HepG2 (cell line): ENCODE results near the gene CHST3. TPM values are rescaled to one million over a fixed set of nuclear protein-coding genes. Genes with fewer than 3 reads are reported as not detected.

Source experiments
- ATRX ChIP-seq: sonication (generic); formaldehyde crosslinking; IDR thresholded peaks from 2 replicates; pipeline ENCODE4 v1.4.0; 2020; ENCODE audit warnings: missing genetic modification reagents, borderline replicate concordance
- FOXK1 ChIP-seq: sonication (generic); formaldehyde crosslinking; IDR thresholded peaks from 2 replicates; pipeline ENCODE4 v1.4.0; 2020; ENCODE audit warnings: low read depth, missing genetic modification reagents, borderline replicate concordance
- GABPB1 ChIP-seq: IDR thresholded peaks from 2 replicates; pipeline ENCODE4 v1.6.1; 2016; ENCODE audit warnings: mild to moderate bottlenecking, missing genetic modification reagents, moderate library complexity, missing compliant biosample characterization
- HIVEP1 ChIP-seq: sonication (generic); formaldehyde crosslinking; IDR thresholded peaks from 2 replicates; pipeline ENCODE4 v1.4.0; 2020; ENCODE audit warnings: mild to moderate bottlenecking, missing genetic modification reagents
- MAZ ChIP-seq, 2 experiments: sonication (generic) in 1 of 2; formaldehyde crosslinking in 1 of 2; IDR thresholded peaks; 2 replicates each; pipeline versions ENCODE4 v1.5.0 to v1.6.1; 2012 to 2020; ENCODE audit warnings: low read depth in 2 of 2, mild to moderate bottlenecking in 2 of 2, borderline replicate concordance in 1 of 2, improper control_type of control experiment in 1 of 2, low read length in 1 of 2, missing genetic modification reagents in 1 of 2, moderate library complexity in 1 of 2
- MED1 ChIP-seq: sonication (generic); formaldehyde crosslinking; IDR thresholded peaks from 2 replicates; pipeline ENCODE4 v1.4.0; 2020; ENCODE audit warnings: missing genetic modification reagents
- MTF2 ChIP-seq: sonication (generic); formaldehyde crosslinking; IDR thresholded peaks from 2 replicates; pipeline ENCODE4 v1.5.0; 2020; ENCODE audit warnings: missing genetic modification reagents, borderline replicate concordance
- NR1H2 ChIP-seq: sonication (generic); formaldehyde crosslinking; IDR thresholded peaks from 2 replicates; pipeline ENCODE4 v1.8.1; 2022; ENCODE audit warnings: low read depth, missing genetic modification reagents, borderline replicate concordance
- RBM39 ChIP-seq: fragments of 200-400 bp; formaldehyde crosslinking; IDR thresholded peaks from one replicate; pipeline ENCODE4 v1.6.1; 2018; ENCODE audit warnings: antibody characterized with exemption, mild to moderate bottlenecking, low read depth, low read length; ENCODE audit not compliant: poor library complexity, severe bottlenecking
- RXRA ChIP-seq: sonication (generic); formaldehyde crosslinking; IDR thresholded peaks from 2 replicates; pipeline ENCODE4 v1.5.1; 2020; ENCODE audit warnings: missing genetic modification reagents
- SALL1 ChIP-seq: sonication (generic); formaldehyde crosslinking; IDR thresholded peaks from 2 replicates; pipeline ENCODE4 v1.8.0; 2022; ENCODE audit warnings: mild to moderate bottlenecking, missing genetic modification reagents
- TEAD3 ChIP-seq: optimal IDR thresholded peaks from 2 replicates; pipeline ENCODE3; 2016; ENCODE audit warnings: borderline replicate concordance
- YEATS4 ChIP-seq: sonication (generic); formaldehyde crosslinking; IDR thresholded peaks from 2 replicates; pipeline ENCODE4 v1.4.0; 2020; ENCODE audit warnings: missing genetic modification reagents, borderline replicate concordance
- ZFAT ChIP-seq: sonication (generic); formaldehyde crosslinking; conservative IDR thresholded peaks from 2 replicates; pipeline ENCODE4 v1.8.1; 2023; ENCODE audit warnings: missing genetic modification reagents, inconsistent platforms
- ZFX ChIP-seq: sonication (generic); formaldehyde crosslinking; IDR thresholded peaks from 2 replicates; pipeline ENCODE4 v1.4.0; 2020; ENCODE audit warnings: mild to moderate bottlenecking, low read depth, missing genetic modification reagents, moderate library complexity
- ZNF253 ChIP-seq: sonication (generic); formaldehyde crosslinking; IDR thresholded peaks from 2 replicates; pipeline ENCODE4 v1.8.0; 2022; ENCODE audit warnings: mild to moderate bottlenecking, missing genetic modification reagents, borderline replicate concordance
- ZNF431 ChIP-seq: sonication (generic); formaldehyde crosslinking; IDR thresholded peaks from 2 replicates; pipeline ENCODE4 v1.9.0; 2022; ENCODE audit warnings: missing genetic modification reagents, low read depth, mild to moderate bottlenecking, borderline replicate concordance
- ZNF460 ChIP-seq: sonication (generic); formaldehyde crosslinking; IDR thresholded peaks from 2 replicates; pipeline ENCODE4 v1.5.1; 2020; ENCODE audit warnings: missing genetic modification reagents, mild to moderate bottlenecking, borderline replicate concordance
- ZNF546 ChIP-seq: sonication (generic); formaldehyde crosslinking; conservative IDR thresholded peaks from 2 replicates; pipeline ENCODE4 v1.8.1; 2023; ENCODE audit warnings: mild to moderate bottlenecking, missing genetic modification reagents
- ZSCAN29 ChIP-seq: sonication (generic); formaldehyde crosslinking; conservative IDR thresholded peaks from 2 replicates; pipeline ENCODE4 v1.4.0; 2020; ENCODE audit warnings: mild to moderate bottlenecking, missing genetic modification reagents
- polyA plus RNA-seq, 8 experiments: library from polyadenylated mRNA; depleted of rRNA in 3 of 8; stranded (reverse) in 7 of 8; unstranded in 1 of 8; fragments of >200 nt; fragmentation: Illumina TruSeq in 4 of 8; extraction: Trizol in 4 of 8; gene quantifications; 2 replicates each; pipeline versions ENCODE4 v1.2.1 to v1.2.3, GENCODE V29; 2011 to 2016; ENCODE audit warnings: low read depth in 4 of 8, missing spikeins in 1 of 8, mixed read lengths in 1 of 8; ENCODE audit not compliant: insufficient read depth in 1 of 8
- total RNA-seq, 5 experiments: library from RNA; depleted of rRNA; stranded (reverse); fragments of >200 nt; fragmentation: Illumina TruSeq; extraction: Trizol; gene quantifications; 2 replicates each; pipeline ENCODE4 v1.2.3, GENCODE V29; 2016; ENCODE audit warnings: low read depth in 1 of 5
- TF ChIP-seq, protein P1 (sequence below): sonication (generic); formaldehyde crosslinking; IDR thresholded peaks from 2 replicates; pipeline ENCODE4 v1.9.0; 2022; ENCODE audit warnings: missing genetic modification reagents, mild to moderate bottlenecking, borderline replicate concordance
- TF ChIP-seq, protein P2 (sequence below): sonication (generic); formaldehyde crosslinking; IDR thresholded peaks from 2 replicates; pipeline ENCODE4 v1.8.1; 2023; ENCODE audit warnings: mild to moderate bottlenecking, moderate library complexity, missing genetic modification reagents
- TF ChIP-seq, protein P3 (sequence below): sonication (generic); formaldehyde crosslinking; IDR thresholded peaks from 2 replicates; pipeline ENCODE4 v1.4.0; 2020; ENCODE audit warnings: missing genetic modification reagents, borderline replicate concordance
- TF ChIP-seq, protein P4 (sequence below): sonication (generic); formaldehyde crosslinking; IDR thresholded peaks from 2 replicates; pipeline ENCODE4 v1.8.1; 2023; ENCODE audit warnings: mild to moderate bottlenecking, missing genetic modification reagents, borderline replicate concordance

Gene CHST3
- total and polyA plus RNA-seq, 2 of the 13 experiments (the other 11 are each of a cell fraction or from before 2014, with no cell fraction given): 7.2 to 18.7 TPM

DNA sequence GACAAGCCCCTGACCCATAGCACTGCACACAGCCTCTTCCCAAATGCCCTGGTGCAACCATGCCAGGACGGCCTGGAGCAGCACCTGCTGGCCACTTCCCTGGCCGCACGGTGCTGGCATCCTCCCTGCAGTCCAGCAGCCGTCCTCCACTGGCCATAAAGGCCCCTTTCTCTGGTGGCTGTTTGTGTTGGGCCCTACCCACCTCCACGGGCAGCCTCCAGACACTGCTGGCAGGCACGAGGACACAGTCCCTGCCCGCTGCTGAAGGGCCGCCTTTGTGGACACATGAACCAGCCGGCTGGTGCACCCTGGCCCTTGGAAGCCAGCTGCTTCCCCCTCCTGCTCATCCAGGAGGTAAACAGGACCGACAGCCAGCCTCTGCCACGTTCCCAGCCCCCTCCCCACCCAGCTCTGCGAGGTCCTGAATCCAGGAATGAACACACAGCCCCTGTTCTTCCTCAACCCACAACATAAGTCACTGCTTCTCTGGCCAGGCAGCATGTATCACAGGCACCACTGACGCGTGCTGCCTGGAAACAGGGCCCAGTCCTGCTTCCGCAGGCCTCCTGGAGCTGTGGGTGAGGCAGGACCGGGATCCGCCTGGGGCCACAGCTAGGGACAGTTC is 80.3 kb downstream of the CHST3 start (continued):
- TF ChIP-seq, protein P1, sequence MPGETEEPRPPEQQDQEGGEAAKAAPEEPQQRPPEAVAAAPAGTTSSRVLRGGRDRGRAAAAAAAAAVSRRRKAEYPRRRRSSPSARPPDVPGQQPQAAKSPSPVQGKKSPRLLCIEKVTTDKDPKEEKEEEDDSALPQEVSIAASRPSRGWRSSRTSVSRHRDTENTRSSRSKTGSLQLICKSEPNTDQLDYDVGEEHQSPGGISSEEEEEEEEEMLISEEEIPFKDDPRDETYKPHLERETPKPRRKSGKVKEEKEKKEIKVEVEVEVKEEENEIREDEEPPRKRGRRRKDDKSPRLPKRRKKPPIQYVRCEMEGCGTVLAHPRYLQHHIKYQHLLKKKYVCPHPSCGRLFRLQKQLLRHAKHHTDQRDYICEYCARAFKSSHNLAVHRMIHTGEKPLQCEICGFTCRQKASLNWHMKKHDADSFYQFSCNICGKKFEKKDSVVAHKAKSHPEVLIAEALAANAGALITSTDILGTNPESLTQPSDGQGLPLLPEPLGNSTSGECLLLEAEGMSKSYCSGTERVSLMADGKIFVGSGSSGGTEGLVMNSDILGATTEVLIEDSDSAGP: peak; percentile 78
- TF ChIP-seq FOXK1 (CRISPR knock-in tag): peak; percentile 57; the same call in 1 of the 2 replicates
- TF ChIP-seq, protein P2, sequence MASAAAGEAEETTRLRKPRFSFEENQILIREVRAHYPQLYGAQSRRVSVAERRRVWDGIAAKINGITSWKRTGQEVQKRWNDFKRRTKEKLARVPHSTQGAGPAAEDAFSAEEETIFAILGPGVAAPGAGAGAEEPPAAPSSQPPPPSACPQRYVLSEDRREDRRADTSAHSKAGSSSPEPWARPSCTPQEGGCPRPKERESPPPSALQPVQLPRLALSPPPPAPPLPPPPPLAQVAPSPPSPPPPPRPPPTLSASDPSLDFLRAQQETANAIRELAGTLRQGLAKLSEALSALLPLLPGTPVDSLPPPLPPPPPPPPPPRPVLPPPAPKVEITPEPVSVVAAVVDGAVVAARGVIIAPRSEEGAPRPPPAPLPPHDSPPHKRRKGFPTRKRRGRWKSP (CRISPR knock-in tag): no peak
- peak; percentile 67 for TF ChIP-seq TEAD3 (CRISPR knock-in tag)
- TF ChIP-seq, protein P3, sequence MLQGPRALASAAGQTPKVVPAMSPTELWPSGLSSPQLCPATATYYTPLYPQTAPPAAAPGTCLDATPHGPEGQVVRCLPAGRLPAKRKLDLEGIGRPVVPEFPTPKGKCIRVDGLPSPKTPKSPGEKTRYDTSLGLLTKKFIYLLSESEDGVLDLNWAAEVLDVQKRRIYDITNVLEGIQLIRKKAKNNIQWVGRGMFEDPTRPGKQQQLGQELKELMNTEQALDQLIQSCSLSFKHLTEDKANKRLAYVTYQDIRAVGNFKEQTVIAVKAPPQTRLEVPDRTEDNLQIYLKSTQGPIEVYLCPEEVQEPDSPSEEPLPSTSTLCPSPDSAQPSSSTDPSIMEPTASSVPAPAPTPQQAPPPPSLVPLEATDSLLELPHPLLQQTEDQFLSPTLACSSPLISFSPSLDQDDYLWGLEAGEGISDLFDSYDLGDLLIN (CRISPR knock-in tag): no peak
- peak; percentile 62; the same call in 1 of the 2 replicates for TF ChIP-seq YEATS4 (CRISPR knock-in tag)
- TF ChIP-seq, protein P4, sequence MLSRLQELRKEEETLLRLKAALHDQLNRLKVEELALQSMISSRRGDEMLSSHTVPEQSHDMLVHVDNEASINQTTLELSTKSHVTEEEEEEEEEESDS: no peak
- no peak for TF ChIP-seq ZNF253 (CRISPR knock-in tag)
- TF ChIP-seq ZNF460 (CRISPR knock-in tag): no peak
- TF ChIP-seq SALL1: peak; percentile 77
- TF ChIP-seq NR1H2 (CRISPR knock-in tag): no peak
- peak; percentile 89 for TF ChIP-seq ZFX (CRISPR knock-in tag)
- TF ChIP-seq HIVEP1: no peak
- peak; percentile 63 for TF ChIP-seq GABPB1 (CRISPR knock-in tag)
- TF ChIP-seq RBM39: peak; percentile 49
- no peak for TF ChIP-seq ZFAT (CRISPR knock-in tag)
- peak; percentile 74 for TF ChIP-seq RXRA (CRISPR knock-in tag)
- peak; percentile 58 for TF ChIP-seq MED1
- TF ChIP-seq ATRX (CRISPR knock-in tag): no peak
- TF ChIP-seq ZSCAN29 (CRISPR knock-in tag): peak; percentile 79; the same call in 1 of the 2 replicates
- TF ChIP-seq ZNF546 (CRISPR knock-in tag): no peak; the same call in 1 of the 2 replicates
- no peak for TF ChIP-seq ZNF431 (CRISPR knock-in tag)
- TF ChIP-seq MAZ (IDR thresholded peaks at IDR 0.05; ENCODE audit: borderline replicate concordance, low read depth, low read length): no peak
- TF ChIP-seq MAZ (CRISPR knock-in tag; IDR thresholded peaks at IDR 0.05; ENCODE audit: low read depth): peak; percentile 61; the same call in 1 of the 2 replicates
- no peak for TF ChIP-seq MTF2 (CRISPR knock-in tag)
